Measurements from ENCODE around the gene EBPL. TPM values are rescaled to one million over a fixed set of nuclear protein-coding genes. Genes with fewer than 3 reads are reported as not detected.
"Not testable (repeated sequence)": the region's sequence is repeated elsewhere in the genome, so short reads cannot be mapped to it uniquely, and the experiment has no call there.

The EBPL gene
- total RNA-seq, 4 donors from 2014 or later: 37.6 to 81.7 (median 45.0) TPM

DNA sequence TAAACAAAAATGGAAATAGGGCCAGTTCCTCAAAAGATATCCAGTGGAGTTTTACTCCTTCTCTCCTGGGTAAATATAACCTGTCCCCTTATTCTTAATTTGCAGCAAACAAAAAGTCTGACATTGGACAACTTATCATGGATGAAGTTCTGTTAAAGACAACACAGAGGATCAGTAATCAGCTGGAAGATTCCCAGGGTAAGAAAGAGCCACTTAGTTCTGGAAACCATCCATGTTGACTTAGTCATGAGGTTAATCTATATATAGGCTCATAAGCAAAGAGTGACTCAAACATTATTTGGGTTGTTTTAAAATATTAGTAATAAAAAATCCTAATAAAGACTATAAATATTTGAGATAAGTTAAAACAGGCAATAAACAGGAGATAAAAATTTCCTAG lies 40.5 kb upstream of the EBPL start:
- Histone ChIP-seq H3K4me3 (no peak overlapping the region), H3K4me1 (no peaks in the 10 kb centered on the region), H3K27me3 (no peaks in the 10 kb centered on the region), H3K36me3 (peaks cover 0 to 45% of the 10 kb centered on the region in 2 donors), H3K9me3 (no peaks in the 10 kb centered on the region), H3K27ac (no peak overlapping the region)
- TF ChIP-seq POLR2A (IDR thresholded peaks at IDR 0.05): no peak
- no peak for TF ChIP-seq EP300 (IDR thresholded peaks at IDR 0.05)
- TF ChIP-seq POLR2AphosphoS5 (IDR thresholded peaks at IDR 0.05): no peak
- TF ChIP-seq, protein P1, sequence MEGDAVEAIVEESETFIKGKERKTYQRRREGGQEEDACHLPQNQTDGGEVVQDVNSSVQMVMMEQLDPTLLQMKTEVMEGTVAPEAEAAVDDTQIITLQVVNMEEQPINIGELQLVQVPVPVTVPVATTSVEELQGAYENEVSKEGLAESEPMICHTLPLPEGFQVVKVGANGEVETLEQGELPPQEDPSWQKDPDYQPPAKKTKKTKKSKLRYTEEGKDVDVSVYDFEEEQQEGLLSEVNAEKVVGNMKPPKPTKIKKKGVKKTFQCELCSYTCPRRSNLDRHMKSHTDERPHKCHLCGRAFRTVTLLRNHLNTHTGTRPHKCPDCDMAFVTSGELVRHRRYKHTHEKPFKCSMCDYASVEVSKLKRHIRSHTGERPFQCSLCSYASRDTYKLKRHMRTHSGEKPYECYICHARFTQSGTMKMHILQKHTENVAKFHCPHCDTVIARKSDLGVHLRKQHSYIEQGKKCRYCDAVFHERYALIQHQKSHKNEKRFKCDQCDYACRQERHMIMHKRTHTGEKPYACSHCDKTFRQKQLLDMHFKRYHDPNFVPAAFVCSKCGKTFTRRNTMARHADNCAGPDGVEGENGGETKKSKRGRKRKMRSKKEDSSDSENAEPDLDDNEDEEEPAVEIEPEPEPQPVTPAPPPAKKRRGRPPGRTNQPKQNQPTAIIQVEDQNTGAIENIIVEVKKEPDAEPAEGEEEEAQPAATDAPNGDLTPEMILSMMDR (IDR thresholded peaks at IDR 0.05): no peak
- no peak for ATAC-seq

- no peak overlapping the region for H3K27ac ChIP-seq
- H3K4me1 ChIP-seq: no peaks in the 10 kb centered on the region
- H3K27me3 ChIP-seq: no peaks in the 10 kb centered on the region
- peaks cover 0 to 71% of the 10 kb centered on the region in 2 donors for H3K36me3 ChIP-seq
- H3K4me3 ChIP-seq: no peak overlapping the region
- ATAC-seq: no peak
- TF ChIP-seq, protein P1 (IDR thresholded peaks at IDR 0.05): no peak
- no peak for TF ChIP-seq POLR2AphosphoS5 (IDR thresholded peaks at IDR 0.05)
- TF ChIP-seq EP300 (IDR thresholded peaks at IDR 0.05): no peak
- TF ChIP-seq POLR2A (IDR thresholded peaks at IDR 0.05): no peak
- 91 to 93% methylated on average over 4 to 6 of the region's 6 CpGs for WGBS, 2 donors (ENCODE audit: low coverage in 1 of 2)
- peaks cover 0 to 20% (median 0%) of the 10 kb centered on the region in 3 donors for H3K9me3 ChIP-seq
Measured at GRCh38 chr13:49716615-49717014, 25.3 kb upstream of the EBPL start.

- Histone ChIP-seq H3K4me1 (no peaks in the 10 kb centered on the region), H3K9me3 (peaks cover 0 to 20% (median 0%) of the 10 kb centered on the region in 3 donors), H3K36me3 (peaks cover 0 to 65% of the 10 kb centered on the region in 2 donors), H3K27ac (no peak overlapping the region), H3K27me3 (no peaks in the 10 kb centered on the region), H3K4me3 (no peak overlapping the region)
- 90 to 100% methylated on average over 1 of the region's 1 CpG for WGBS, 2 donors (ENCODE audit: low coverage in 1 of 2)
- TF ChIP-seq EP300 (IDR thresholded peaks at IDR 0.05) (no peak), POLR2A (IDR thresholded peaks at IDR 0.05) (no peak), POLR2AphosphoS5 (IDR thresholded peaks at IDR 0.05) (no peak)
- TF ChIP-seq, protein P1 (IDR thresholded peaks at IDR 0.05): no peak
- no peak for ATAC-seq
Measured at GRCh38 chr13:49714757-49715156, 23.5 kb upstream of the EBPL start.

GRCh38 chr13:49711218-49711863 lies 20.1 kb upstream of the EBPL start:
- H3K4me3 ChIP-seq: no peak overlapping the region
- H3K4me1 ChIP-seq: no peaks in the 10 kb centered on the region
- H3K27ac ChIP-seq: no peak overlapping the region
- H3K9me3 ChIP-seq: peaks cover 0 to 20% (median 0%) of the 10 kb centered on the region in 3 donors
- peaks cover 0 to 58% of the 10 kb centered on the region in 2 donors for H3K36me3 ChIP-seq
- TF ChIP-seq, protein P1 (IDR thresholded peaks at IDR 0.05): no peak
- no peak for TF ChIP-seq POLR2AphosphoS5 (IDR thresholded peaks at IDR 0.05)
- TF ChIP-seq EP300 (IDR thresholded peaks at IDR 0.05): no peak
- no peak for TF ChIP-seq POLR2A (IDR thresholded peaks at IDR 0.05)
- no peak for ATAC-seq
- 69 to 85% methylated on average over 2 of the region's 2 CpGs for WGBS, 2 donors (ENCODE audit: low coverage in 1 of 2)
- no peaks in the 10 kb centered on the region for H3K27me3 ChIP-seq

GRCh38 chr13:49704264-49704663 lies 13.0 kb upstream of the EBPL start:
- not testable (repeated sequence) for ATAC-seq, H3K27ac ChIP-seq, H3K4me3 ChIP-seq, H3K27me3 ChIP-seq, H3K4me1 ChIP-seq, H3K9me3 ChIP-seq
- H3K36me3 ChIP-seq: peaks cover 0 to 67% of the 10 kb centered on the region in 2 donors
- 98 to 100% methylated on average over 1 to 7 of the region's 7 CpGs for WGBS, 2 donors (ENCODE audit: low coverage in 1 of 2)

All from gastroesophageal sphincter (tissue), 4 donors.